Fibroblast of pulmonary artery (primary cell): ENCODE measurements around the gene MEGF8.

Source experiments
- DNase-seq: peaks from one replicate; pipeline ENCODE4 v3.0.0-alpha.2; 2010; ENCODE audit warnings: low read depth
- H3K4me3 ChIP-seq: replicated peaks from 2 replicates; pipeline ENCODE4 v1.5.1; 2011; ENCODE audit warnings: low read depth, mild to moderate bottlenecking, control low read depth, low read length, moderate library complexity
- CTCF ChIP-seq: IDR thresholded peaks from 2 replicates; pipeline ENCODE4 v1.5.1; 2011; ENCODE audit warnings: mild to moderate bottlenecking, control low read depth, low read length, inconsistent platforms; ENCODE audit errors: missing control alignments

The MEGF8 gene

DNA sequence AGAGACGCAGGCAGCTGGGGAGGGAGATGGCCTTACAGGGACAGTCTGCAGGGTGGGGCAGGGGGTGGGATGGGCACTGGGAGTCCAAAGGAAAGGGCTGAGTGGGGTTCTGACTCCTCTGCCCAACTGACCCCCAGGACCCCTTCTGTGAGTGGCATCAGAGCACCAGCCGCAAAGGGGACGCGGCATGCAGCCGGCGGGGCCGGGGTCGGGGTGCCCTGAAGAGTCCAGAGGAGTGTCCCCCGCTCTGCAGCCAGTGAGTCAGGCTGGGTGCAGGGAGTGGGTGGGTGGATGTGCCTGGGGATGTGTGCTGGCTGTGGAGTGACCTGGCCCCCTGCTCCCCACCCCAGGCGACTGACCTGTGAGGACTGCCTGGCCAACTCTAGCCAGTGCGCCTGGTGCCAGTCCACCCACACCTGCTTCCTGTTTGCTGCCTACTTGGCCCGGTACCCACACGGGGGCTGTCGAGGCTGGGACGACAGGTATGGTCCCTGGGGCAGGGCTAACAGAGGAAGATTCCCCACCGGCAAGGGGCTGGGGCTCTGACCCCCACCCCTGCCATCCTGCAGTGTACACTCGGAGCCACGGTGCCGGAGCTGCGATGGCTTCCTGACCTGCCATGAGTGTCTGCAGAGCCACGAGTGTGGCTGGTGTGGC lies 25.8 kb downstream of the MEGF8 start:
- DNase-seq: no peak
- no peak overlapping the region for H3K4me3 ChIP-seq
- no peak for TF ChIP-seq CTCF

- TF ChIP-seq CTCF: no peak
- DNase-seq: peak; percentile 15
- no peak overlapping the region for H3K4me3 ChIP-seq
Observed at GRCh38 chr19:42352301-42353259, 27.1 kb downstream of the MEGF8 start.

DNA sequence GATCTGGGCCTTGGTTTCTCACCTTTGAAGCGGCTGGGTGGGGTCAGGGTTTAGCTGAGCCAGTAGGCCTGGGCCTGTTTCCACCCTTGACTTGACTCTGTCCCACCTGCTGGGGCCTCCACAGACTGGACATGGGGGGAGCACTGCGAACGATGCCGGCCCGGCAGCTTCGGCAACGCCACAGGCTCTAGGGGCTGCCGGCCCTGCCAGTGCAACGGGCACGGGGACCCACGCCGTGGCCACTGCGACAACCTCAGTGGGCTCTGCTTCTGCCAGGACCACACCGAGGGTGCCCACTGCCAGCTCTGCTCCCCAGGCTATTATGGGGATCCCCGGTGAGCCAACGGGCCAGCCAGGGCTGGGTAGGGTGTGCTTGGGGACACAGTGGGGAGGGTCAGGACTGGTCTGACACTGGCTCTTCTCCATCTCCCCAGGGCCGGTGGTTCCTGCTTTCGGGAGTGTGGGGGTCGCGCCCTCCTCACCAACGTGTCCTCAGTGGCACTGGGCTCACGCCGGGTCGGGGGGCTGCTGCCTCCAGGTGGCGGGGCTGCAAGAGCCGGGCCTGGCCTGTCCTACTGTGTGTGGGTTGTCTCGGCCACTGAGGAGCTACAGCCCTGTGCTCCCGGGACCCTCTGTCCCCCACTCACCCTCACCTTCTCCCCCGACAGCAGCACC lies 28.0 kb downstream of the MEGF8 start:
- no peak for DNase-seq
- H3K4me3 ChIP-seq: no peak overlapping the region
- no peak for TF ChIP-seq CTCF

DNA sequence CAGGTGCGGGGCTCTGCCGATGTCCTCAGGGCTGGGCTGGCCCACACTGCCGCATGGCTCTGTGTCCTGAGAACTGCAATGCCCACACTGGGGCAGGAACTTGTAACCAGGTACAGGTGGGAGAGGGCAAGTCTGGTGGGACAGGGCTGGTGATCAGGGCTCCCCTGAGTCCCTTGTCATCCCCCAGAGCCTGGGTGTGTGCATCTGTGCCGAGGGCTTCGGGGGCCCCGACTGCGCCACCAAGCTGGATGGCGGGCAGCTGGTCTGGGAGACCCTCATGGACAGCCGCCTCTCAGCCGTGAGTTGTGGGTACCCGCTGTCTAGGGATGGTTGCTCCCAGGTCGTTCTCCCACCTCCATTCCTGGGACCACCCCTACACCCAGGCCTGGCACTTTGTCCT lies 30.5 kb downstream of the MEGF8 start:
- no peak overlapping the region for H3K4me3 ChIP-seq
- TF ChIP-seq CTCF: no peak
- no peak for DNase-seq

GRCh38 chr19:42356686-42357085 lies 31.3 kb downstream of the MEGF8 start:
- no peak for TF ChIP-seq CTCF
- no peak overlapping the region for H3K4me3 ChIP-seq
- no peak for DNase-seq

GRCh38 chr19:42357290-42357689 lies 31.9 kb downstream of the MEGF8 start:
- no peak overlapping the region for H3K4me3 ChIP-seq
- no peak for DNase-seq
- no peak for TF ChIP-seq CTCF
